Measurements from ENCODE around the gene TBC1D5. TPM values are rescaled to one million over a fixed set of nuclear protein-coding genes. Genes with fewer than 3 reads are reported as not detected.

Gene TBC1D5
- total RNA-seq, 3 donors from 2014 or later (not counting 1 experiment from before 2014, with no cell fraction given) = 63.8 to 81.9 (median 74.9) TPM

- H3K4me3 Mint-ChIP-seq = no peak overlapping the region
- H3K36me3 Mint-ChIP-seq = no peaks in the 10 kb centered on the region
- H3K27me3 Mint-ChIP-seq (ENCODE audit: low read depth in 2 of 2) = no peaks in the 10 kb centered on the region
- intact Hi-C loops (cut with micrococcal nuclease) = no loop called here
- TF ChIP-seq CTCF (IDR thresholded peaks at IDR 0.05) = no peak
- Histone ChIP-seq H3K27ac (ENCODE audit: low read length) (no peak overlapping the region), H3K36me3 (ENCODE audit: control insufficient read depth, insufficient read depth, low read length) (no peaks in the 10 kb centered on the region), H3K4me1 (ENCODE audit: control insufficient read depth, insufficient read depth, low read length) (no peaks in the 10 kb centered on the region), H3K27me3 (ENCODE audit: control insufficient read depth, insufficient read depth, low read length) (no peaks in the 10 kb centered on the region), H3K9me3 (ENCODE audit: control insufficient read depth, insufficient read depth, low read length) (no peaks in the 10 kb centered on the region), H3K4me3 (ENCODE audit: low read length) (no peak overlapping the region)
- H3K27ac Mint-ChIP-seq = no peak overlapping the region
- H3K4me1 Mint-ChIP-seq = no peaks in the 10 kb centered on the region
- DNase-seq = no peak
- no peak for ATAC-seq
- H3K9me3 Mint-ChIP-seq = no peaks in the 10 kb centered on the region
Observed at GRCh38 chr3:17330660-17331059, 411.8 kb downstream of the TBC1D5 start.

- Mint-ChIP-seq H3K9me3 (no peaks in the 10 kb centered on the region), H3K4me1 (no peaks in the 10 kb centered on the region)
- intact Hi-C loops (cut with micrococcal nuclease) = no loop called here
Observed at GRCh38 chr3:17329927-17330326, 412.5 kb downstream of the TBC1D5 start.

DNA sequence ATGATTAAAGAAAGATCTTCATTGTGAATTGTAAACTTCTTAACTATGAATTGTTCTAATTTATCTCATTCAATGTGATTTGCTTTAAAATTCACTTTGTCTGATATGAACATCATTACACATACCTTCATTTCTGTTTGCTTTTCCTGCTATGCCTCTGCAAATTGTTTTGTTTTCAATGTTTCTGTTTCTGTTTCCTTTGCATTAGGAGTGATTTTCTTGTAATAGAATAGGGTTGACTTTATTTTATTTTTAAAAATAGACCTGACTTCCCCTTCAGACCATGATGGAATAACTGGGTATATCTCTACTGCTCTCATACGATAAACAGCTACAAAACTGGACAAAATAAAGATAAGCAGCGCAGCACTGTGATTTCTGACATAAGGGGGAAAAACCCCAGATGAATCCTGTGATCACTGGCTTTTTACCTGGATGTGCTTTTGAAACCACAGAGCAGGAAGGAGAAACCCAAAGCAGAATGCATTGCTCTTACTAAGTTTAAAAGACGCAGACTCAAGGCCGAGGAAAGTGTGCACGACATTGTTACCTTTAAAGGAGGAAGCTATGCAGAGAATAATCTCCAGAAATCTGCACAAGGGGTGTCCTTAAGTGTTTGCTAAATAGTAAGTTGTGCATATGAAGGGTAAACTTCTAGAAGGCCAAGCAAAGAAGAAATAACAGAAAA is 420.2 kb downstream of the TBC1D5 start:
- Mint-ChIP-seq H3K4me3 (peak overlapping the region; percentile 49), H3K4me1 (peaks cover 17 to 19% of the 10 kb centered on the region in 2 donors), H3K27me3 (ENCODE audit: low read depth in 2 of 2) (no peaks in the 10 kb centered on the region), H3K9me3 (no peaks in the 10 kb centered on the region), H3K27ac (peak overlapping the region; percentile 45), H3K36me3 (no peaks in the 10 kb centered on the region)
- DNase-seq (peak in 1 of 2 donors; percentile 42), ATAC-seq (peak in 2 of 3 donors; percentile 43 to 46)
- Histone ChIP-seq H3K36me3 (ENCODE audit: control insufficient read depth, insufficient read depth, low read length) (no peaks in the 10 kb centered on the region), H3K9me3 (ENCODE audit: control insufficient read depth, insufficient read depth, low read length) (no peaks in the 10 kb centered on the region), H3K27ac (ENCODE audit: low read length) (no peak overlapping the region), H3K4me3 (ENCODE audit: low read length) (no peak overlapping the region), H3K4me1 (ENCODE audit: control insufficient read depth, insufficient read depth, low read length) (no peaks in the 10 kb centered on the region), H3K27me3 (ENCODE audit: control insufficient read depth, insufficient read depth, low read length) (no peaks in the 10 kb centered on the region)
- WGBS (ENCODE audit: insufficient coverage) = 16% methylated on average over 5 of the region's 5 CpGs
- no peak for TF ChIP-seq CTCF (IDR thresholded peaks at IDR 0.05)
- intact Hi-C loops (cut with micrococcal nuclease) = no loop called here

More at GRCh38 chr3:17329927-17330326, 412.5 kb downstream of the TBC1D5 start:
- Mint-ChIP-seq H3K36me3 (no peaks in the 10 kb centered on the region), H3K27ac (no peak overlapping the region), H3K27me3 (ENCODE audit: low read depth in 2 of 2) (no peaks in the 10 kb centered on the region), H3K4me3 (no peak overlapping the region)
- TF ChIP-seq CTCF (IDR thresholded peaks at IDR 0.05) = no peak
- DNase-seq (no peak), ATAC-seq (no peak)
- Histone ChIP-seq H3K27ac (ENCODE audit: low read length) (no peak overlapping the region), H3K36me3 (ENCODE audit: control insufficient read depth, insufficient read depth, low read length) (no peaks in the 10 kb centered on the region), H3K27me3 (ENCODE audit: control insufficient read depth, insufficient read depth, low read length) (no peaks in the 10 kb centered on the region), H3K4me3 (ENCODE audit: low read length) (no peak overlapping the region), H3K4me1 (ENCODE audit: control insufficient read depth, insufficient read depth, low read length) (no peaks in the 10 kb centered on the region), H3K9me3 (ENCODE audit: control insufficient read depth, insufficient read depth, low read length) (no peaks in the 10 kb centered on the region)
- WGBS (ENCODE audit: insufficient coverage) = 100% methylated on average over 1 of the region's 1 CpG

DNA sequence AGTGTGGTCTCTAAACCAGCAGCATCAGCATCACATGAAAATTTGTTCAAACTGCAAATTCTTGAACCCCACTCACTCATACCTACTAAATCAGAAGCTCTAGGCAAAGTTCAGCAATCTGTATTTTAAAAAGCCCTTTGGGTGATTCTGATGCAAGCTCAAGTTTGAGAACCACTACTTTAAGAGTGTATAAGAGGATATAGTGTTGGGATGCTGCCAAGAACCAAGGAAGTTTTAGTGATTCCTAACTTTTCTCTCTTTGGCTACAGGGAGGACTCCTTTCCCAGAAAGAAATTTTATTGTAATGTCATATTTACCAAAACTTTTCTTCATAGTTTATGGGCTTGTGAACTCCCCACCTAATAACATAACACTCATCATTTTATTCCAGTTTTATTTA is 422.2 kb downstream of the TBC1D5 start:
- no peaks in the 10 kb centered on the region for H3K4me1 ChIP-seq (ENCODE audit: control insufficient read depth, insufficient read depth, low read length)
- no peak overlapping the region for H3K4me3 ChIP-seq (ENCODE audit: low read length)
- H3K27ac ChIP-seq (ENCODE audit: low read length) = no peak overlapping the region
- no peaks in the 10 kb centered on the region for H3K27me3 ChIP-seq (ENCODE audit: control insufficient read depth, insufficient read depth, low read length)
- H3K36me3 ChIP-seq (ENCODE audit: control insufficient read depth, insufficient read depth, low read length) = no peaks in the 10 kb centered on the region
- H3K36me3 Mint-ChIP-seq = no peaks in the 10 kb centered on the region
- peaks cover 17 to 19% of the 10 kb centered on the region in 2 donors for H3K4me1 Mint-ChIP-seq
- no peaks in the 10 kb centered on the region for H3K9me3 ChIP-seq (ENCODE audit: control insufficient read depth, insufficient read depth, low read length)
- ATAC-seq (no peak), DNase-seq (no peak)
- H3K9me3 Mint-ChIP-seq = no peaks in the 10 kb centered on the region
- no peak overlapping the region for H3K27ac Mint-ChIP-seq
- intact Hi-C loops (cut with micrococcal nuclease) = no loop called here
- TF ChIP-seq CTCF (IDR thresholded peaks at IDR 0.05) = no peak
- H3K27me3 Mint-ChIP-seq (ENCODE audit: low read depth in 2 of 2) = no peaks in the 10 kb centered on the region
- no peak overlapping the region for H3K4me3 Mint-ChIP-seq

All from natural killer cell (primary cell).